ENCODE data around the gene IL4I1. TPM values are rescaled to one million over a fixed set of nuclear protein-coding genes. Genes with fewer than 3 reads are reported as not detected.

IL4I1 gene
- total and polyA plus RNA-seq, 4 donors, result 3.6 to 21.2 (median 3.8) TPM

- H3K27ac ChIP-seq (ENCODE audit: low read depth in 1 of 2, low read length in 1 of 2), result peak overlapping the region in 1 of 2 donors; percentile 15
- H3K36me3 ChIP-seq (ENCODE audit: control insufficient read depth in 4 of 4, insufficient read depth in 4 of 4, low read length in 4 of 4), result peaks cover 3 to 33% (median 27%) of the 10 kb centered on the region in 4 donors
- H3K4me3 ChIP-seq, result no peak overlapping the region
- H3K4me1 ChIP-seq (ENCODE audit: control insufficient read depth in 5 of 5, insufficient read depth in 5 of 5, low read length in 5 of 5), result peaks cover 0 to 3% (median 0%) of the 10 kb centered on the region in 5 donors
- TF ChIP-seq CTCF (IDR thresholded peaks at IDR 0.05; ENCODE audit: control extremely low read depth, extremely low read depth), result no peak
- no peaks in the 10 kb centered on the region for H3K9me3 ChIP-seq (ENCODE audit: control insufficient read depth in 4 of 4, insufficient read depth in 3 of 4, low read length in 3 of 4)
- ATAC-seq (ENCODE audit: insufficient read depth, low FRiP score) (no peak), DNase-seq (peak; percentile 27 to 51 (median 50))
- no peak overlapping the region for H3K9ac ChIP-seq (ENCODE audit: insufficient read depth in 1 of 2, low read length in 2 of 2)
- no peaks in the 10 kb centered on the region for H3K27me3 ChIP-seq (ENCODE audit: control insufficient read depth in 3 of 3, insufficient read depth in 3 of 3, low read length in 2 of 3)
- WGBS, 2 donors, result 49 to 71% methylated on average over 21 of the region's 21 CpGs
Measured at GRCh38 chr19:49916839-49917733, 20.4 kb upstream of the IL4I1 start.

- no peak for TF ChIP-seq CTCF (IDR thresholded peaks at IDR 0.05; ENCODE audit: control extremely low read depth, extremely low read depth)
- no peak for DNase-seq
- H3K9ac ChIP-seq (ENCODE audit: insufficient read depth in 1 of 2, low read length in 2 of 2), result no peak overlapping the region
- H3K27me3 ChIP-seq (ENCODE audit: control insufficient read depth in 3 of 3, insufficient read depth in 3 of 3, low read length in 2 of 3), result no peaks in the 10 kb centered on the region
- WGBS, 2 donors, result 97 to 99% methylated on average over 6 of the region's 6 CpGs
- H3K4me3 ChIP-seq, result no peak overlapping the region
- H3K9me3 ChIP-seq (ENCODE audit: control insufficient read depth in 4 of 4, insufficient read depth in 3 of 4, low read length in 3 of 4), result no peaks in the 10 kb centered on the region
- H3K36me3 ChIP-seq (ENCODE audit: control insufficient read depth in 4 of 4, insufficient read depth in 4 of 4, low read length in 4 of 4), result peaks cover 3 to 37% (median 25%) of the 10 kb centered on the region in 4 donors
- no peak for ATAC-seq (ENCODE audit: insufficient read depth, low FRiP score)
- no peak overlapping the region for H3K27ac ChIP-seq (ENCODE audit: low read depth in 1 of 2, low read length in 1 of 2)
- H3K4me1 ChIP-seq (ENCODE audit: control insufficient read depth in 5 of 5, insufficient read depth in 5 of 5, low read length in 5 of 5), result peaks cover 0 to 3% (median 0%) of the 10 kb centered on the region in 5 donors
Measured at GRCh38 chr19:49915271-49915670, 18.6 kb upstream of the IL4I1 start.

- TF ChIP-seq CTCF (IDR thresholded peaks at IDR 0.05; ENCODE audit: control extremely low read depth, extremely low read depth), result no peak
- ATAC-seq (ENCODE audit: insufficient read depth, low FRiP score) (no peak), DNase-seq (no peak)
- H3K4me1 ChIP-seq (ENCODE audit: control insufficient read depth in 5 of 5, insufficient read depth in 5 of 5, low read length in 5 of 5), result peaks cover 0 to 3% (median 0%) of the 10 kb centered on the region in 5 donors
- H3K27ac ChIP-seq (ENCODE audit: low read depth in 1 of 2, low read length in 1 of 2), result no peak overlapping the region
- peaks cover 10 to 43% (median 26%) of the 10 kb centered on the region in 4 donors for H3K36me3 ChIP-seq (ENCODE audit: control insufficient read depth in 4 of 4, insufficient read depth in 4 of 4, low read length in 4 of 4)
- no peaks in the 10 kb centered on the region for H3K27me3 ChIP-seq (ENCODE audit: control insufficient read depth in 3 of 3, insufficient read depth in 3 of 3, low read length in 2 of 3)
- no peak overlapping the region for H3K9ac ChIP-seq (ENCODE audit: insufficient read depth in 1 of 2, low read length in 2 of 2)
- no peaks in the 10 kb centered on the region for H3K9me3 ChIP-seq (ENCODE audit: control insufficient read depth in 4 of 4, insufficient read depth in 3 of 4, low read length in 3 of 4)
- 90 to 94% methylated on average over 10 of the region's 10 CpGs for WGBS, 2 donors
- H3K4me3 ChIP-seq, result no peak overlapping the region
Measured at GRCh38 chr19:49913720-49914119, 17.0 kb upstream of the IL4I1 start.
